Prostate gland (tissue), 2 donors: ENCODE measurements around the gene AP5S1.

Experiments used
- CTCF ChIP-seq, 4 experiments: fragments of 200-600 bp in 2 of 4; fragments of 450-650 bp in 2 of 4; sonication (generic) in 2 of 4; IDR thresholded peaks; 1 replicate in 3 of 4; 2 replicates in 1 of 4; pipeline ENCODE4 v1.5.1; 2016 to 2019; ENCODE audit warnings: antibody characterized with exemption in 4 of 4, mild to moderate bottlenecking in 2 of 4, moderate library complexity in 2 of 4
- POLR2AphosphoS5 ChIP-seq: sonication (generic); formaldehyde crosslinking; IDR thresholded peaks from one replicate; pipeline ENCODE4 v1.6.1; 2017; ENCODE audit warnings: antibody characterized with exemption

- TF ChIP-seq CTCF (IDR thresholded peaks at IDR 0.05) (no peak), POLR2AphosphoS5 (no peak)
Measured at GRCh38 chr20:3798373-3798768, 22.0 kb upstream of the AP5S1 start.
